Trophoblast cell (in vitro differentiated cells and primary cell): Measurements from ENCODE around the gene ZBTB7C.

Source experiments
- DNase-seq, 2 donors: peaks; one replicate each; pipeline ENCODE4 v3.0.0-alpha.2; 2016
- H2AFZ ChIP-seq: 2 replicates; pipeline ENCODE4 v1.6.1; 2013; ENCODE audit warnings: low read length, moderate library complexity, mild to moderate bottlenecking; ENCODE audit not compliant: insufficient read depth, poor library complexity
- H2AK5ac ChIP-seq: 2 replicates; pipeline ENCODE4 v1.6.1; 2013; ENCODE audit warnings: mild to moderate bottlenecking, low read length
- H2BK120ac ChIP-seq: 2 replicates; pipeline ENCODE4 v1.6.1; 2013; ENCODE audit warnings: low read length, mild to moderate bottlenecking, moderate library complexity; ENCODE audit not compliant: insufficient read depth, poor library complexity
- H2BK12ac ChIP-seq: 2 replicates; pipeline ENCODE4 v1.6.1; 2013; ENCODE audit warnings: mild to moderate bottlenecking, low read length, moderate library complexity
- H2BK5ac ChIP-seq: 2 replicates; pipeline ENCODE4 v1.6.1; 2013; ENCODE audit warnings: low read length, low read depth, moderate library complexity, mild to moderate bottlenecking; ENCODE audit not compliant: poor library complexity
- H3K14ac ChIP-seq: 2 replicates; pipeline ENCODE4 v1.6.1; 2013; ENCODE audit warnings: mild to moderate bottlenecking, low read length
- H3K18ac ChIP-seq: 2 replicates; pipeline ENCODE4 v1.6.1; 2013; ENCODE audit warnings: mild to moderate bottlenecking, low read length
- H3K23ac ChIP-seq: 2 replicates; pipeline ENCODE4 v1.6.1; 2013; ENCODE audit warnings: low read length
- H3K27ac ChIP-seq: 2 replicates; pipeline ENCODE4 v1.5.1; 2013; ENCODE audit warnings: low read depth, mild to moderate bottlenecking, inconsistent platforms, low read length, moderate library complexity
- H3K27me3 ChIP-seq: 2 replicates; pipeline ENCODE4 v1.6.1; 2013; ENCODE audit warnings: inconsistent platforms, mild to moderate bottlenecking, low read length, moderate library complexity; ENCODE audit not compliant: insufficient read depth
- H3K36me3 ChIP-seq, 2 experiments: 1 replicate in 1 of 2; 2 replicates in 1 of 2; pipeline ENCODE4 v1.6.1; 2013; ENCODE audit warnings: low read length in 2 of 2, mild to moderate bottlenecking in 2 of 2, moderate library complexity in 1 of 2; ENCODE audit not compliant: insufficient read depth in 2 of 2, control insufficient read depth in 1 of 2
- H3K4ac ChIP-seq: 2 replicates; pipeline ENCODE4 v1.6.1; 2013; ENCODE audit warnings: low read depth, mild to moderate bottlenecking, low read length, moderate library complexity
- H3K4me1 ChIP-seq, 2 experiments: 1 replicate in 1 of 2; 2 replicates in 1 of 2; pipeline ENCODE4 v1.6.1; 2013; ENCODE audit warnings: low read length in 2 of 2, mild to moderate bottlenecking in 2 of 2, moderate library complexity in 1 of 2; ENCODE audit not compliant: insufficient read depth in 2 of 2, control insufficient read depth in 1 of 2
- H3K4me2 ChIP-seq: 2 replicates; pipeline ENCODE4 v1.6.1; 2013; ENCODE audit warnings: inconsistent platforms, mild to moderate bottlenecking, low read length, moderate library complexity
- H3K4me3 ChIP-seq: 2 replicates; pipeline ENCODE4 v1.5.1; 2013; ENCODE audit warnings: mild to moderate bottlenecking, low read depth, low read length, inconsistent platforms
- H3K79me1 ChIP-seq: one replicate; pipeline ENCODE4 v1.6.1; 2013; ENCODE audit warnings: low read length
- H3K79me2 ChIP-seq: 2 replicates; pipeline ENCODE4 v1.6.1; 2013; ENCODE audit warnings: low read length, mild to moderate bottlenecking; ENCODE audit not compliant: control insufficient read depth, insufficient read depth, poor library complexity
- H3K9ac ChIP-seq: 2 replicates; pipeline ENCODE4 v1.6.1; 2013; ENCODE audit warnings: mild to moderate bottlenecking, low read length
- H3K9me3 ChIP-seq: 2 replicates; pipeline ENCODE4 v1.6.1; 2013; ENCODE audit warnings: low read depth, mild to moderate bottlenecking, control low read depth, inconsistent platforms, low read length; ENCODE audit not compliant: insufficient read depth
- H4K12ac ChIP-seq: 2 replicates; pipeline ENCODE4 v1.6.1; 2013; ENCODE audit warnings: low read depth, mild to moderate bottlenecking, low read length, moderate library complexity
- H4K8ac ChIP-seq: 2 replicates; pipeline ENCODE4 v1.6.1; 2013; ENCODE audit warnings: low read depth, mild to moderate bottlenecking, low read length, moderate library complexity
- H4K91ac ChIP-seq: one replicate; pipeline ENCODE4 v1.6.1; 2013; ENCODE audit warnings: low read depth, mild to moderate bottlenecking, low read length, moderate library complexity
- WGBS: extraction: QIAGEN DNeasy Blood & Tissue Kit; methylation state at CpG from one replicate; pipeline ENCODE4 v1.1.7; 2013; ENCODE audit warnings: missing lambda C conversion rate; ENCODE audit not compliant: insufficient read length, insufficient coverage; ENCODE audit errors: extremely low coverage; 5-methylcytosine and 5-hydroxymethylcytosine counted together

ZBTB7C gene

DNA sequence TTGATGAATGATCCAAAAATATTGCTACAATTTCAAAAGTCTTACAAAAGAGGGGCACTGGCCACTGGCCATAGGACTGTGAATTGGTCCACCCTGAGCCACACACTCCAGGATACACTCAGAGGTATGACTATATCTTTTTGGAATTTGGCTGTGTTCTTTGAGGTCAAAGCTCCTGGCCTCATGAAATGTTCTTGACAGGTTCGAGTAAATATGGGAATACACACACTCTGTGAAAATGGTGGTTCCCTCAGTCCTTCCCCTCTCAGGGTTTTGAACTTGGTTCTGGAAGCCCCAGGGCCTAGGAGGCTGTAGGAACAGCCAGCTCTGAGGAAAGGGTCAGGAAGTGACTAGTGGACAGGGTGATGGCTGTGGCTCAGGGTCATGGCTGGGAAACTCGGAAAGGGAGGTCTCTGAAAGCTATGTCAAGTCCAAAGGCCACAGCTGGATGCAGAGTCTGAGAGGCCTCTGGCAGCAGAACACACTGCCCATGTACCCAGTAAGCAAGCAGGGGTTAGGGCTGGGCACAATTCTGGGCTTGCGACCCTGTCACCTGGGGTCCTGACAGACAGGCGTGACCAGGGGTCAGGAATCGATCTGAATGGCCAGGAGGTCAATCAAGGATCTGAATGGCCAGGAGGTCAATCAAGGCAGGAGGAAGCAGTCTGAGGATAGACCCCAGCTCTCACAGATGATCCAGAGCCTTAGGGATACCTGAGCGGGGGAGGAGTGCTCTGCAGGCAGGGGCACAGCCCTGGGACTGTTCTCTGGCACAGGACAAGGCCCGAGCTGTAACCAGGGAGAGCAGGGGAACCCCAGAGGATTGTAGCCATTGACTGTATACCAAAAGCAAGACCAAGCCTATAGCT is 255.3 kb downstream of the ZBTB7C start:
- Histone ChIP-seq H2BK5ac (no peak overlapping the region), H3K79me1 (peaks cover 5% of the 10 kb centered on the region), H2AFZ (no peak overlapping the region), H3K4me2 (no peak overlapping the region), H3K27ac (no peak overlapping the region), H3K18ac (no peak overlapping the region), H4K91ac (peak overlapping the region; percentile 16), H3K36me3 (no peaks in the 10 kb centered on the region), H3K79me2 (no peaks in the 10 kb centered on the region), H2BK120ac (peak overlapping the region; percentile 20), H3K4ac (no peak overlapping the region), H4K8ac (no peak overlapping the region), H2BK12ac (peak overlapping the region; percentile 7), H3K27me3 (no peaks in the 10 kb centered on the region), H3K4me3 (no peak overlapping the region), H3K14ac (no peak overlapping the region), H3K9me3 (no peaks in the 10 kb centered on the region), H3K4me1 (peaks cover 15 to 25% of the 10 kb centered on the region in 2 experiments), H4K12ac (no peak overlapping the region), H3K23ac (no peak overlapping the region), H2AK5ac (peak overlapping the region; percentile 52), H3K9ac (no peak overlapping the region)
- WGBS = no CpG with 5 or more reads among the region's 7 CpGs
- DNase-seq = peak; percentile 30 to 73

DNA sequence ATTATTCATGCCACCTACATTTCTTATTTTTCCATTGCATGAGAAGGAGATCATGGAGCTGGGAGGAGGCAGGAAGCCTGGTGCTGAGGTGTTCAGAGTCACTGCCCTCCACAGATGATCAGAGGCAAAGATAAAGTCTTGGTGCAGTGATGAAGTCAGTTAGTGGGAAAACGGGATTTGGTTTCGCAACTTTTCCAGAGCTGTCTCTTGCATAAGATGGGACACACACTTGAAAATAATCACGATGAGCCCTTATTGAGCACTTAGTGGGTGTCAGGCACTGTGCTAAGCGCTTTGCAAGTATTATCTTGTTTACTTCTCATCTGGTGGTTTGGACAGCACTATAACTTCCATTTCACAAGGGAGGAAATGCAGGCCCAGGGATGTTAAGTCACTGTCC is 256.6 kb downstream of the ZBTB7C start:
- Histone ChIP-seq H4K91ac (no peak overlapping the region), H2AK5ac (no peak overlapping the region), H3K14ac (no peak overlapping the region), H3K4me3 (no peak overlapping the region), H2BK5ac (no peak overlapping the region), H3K4ac (no peak overlapping the region), H2BK120ac (no peak overlapping the region), H3K36me3 (no peaks in the 10 kb centered on the region), H3K79me1 (peaks cover 5% of the 10 kb centered on the region), H3K9me3 (no peaks in the 10 kb centered on the region), H3K23ac (no peak overlapping the region), H3K79me2 (no peaks in the 10 kb centered on the region), H3K27ac (no peak overlapping the region), H3K4me2 (no peak overlapping the region), H2BK12ac (no peak overlapping the region), H2AFZ (no peak overlapping the region), H3K9ac (no peak overlapping the region), H4K12ac (no peak overlapping the region), H3K4me1 (peaks cover 15 to 25% of the 10 kb centered on the region in 2 experiments), H3K27me3 (no peaks in the 10 kb centered on the region), H3K18ac (no peak overlapping the region), H4K8ac (no peak overlapping the region)
- peak; percentile 89 to 97 for DNase-seq
- no CpG with 5 or more reads among the region's 4 CpGs for WGBS

DNA sequence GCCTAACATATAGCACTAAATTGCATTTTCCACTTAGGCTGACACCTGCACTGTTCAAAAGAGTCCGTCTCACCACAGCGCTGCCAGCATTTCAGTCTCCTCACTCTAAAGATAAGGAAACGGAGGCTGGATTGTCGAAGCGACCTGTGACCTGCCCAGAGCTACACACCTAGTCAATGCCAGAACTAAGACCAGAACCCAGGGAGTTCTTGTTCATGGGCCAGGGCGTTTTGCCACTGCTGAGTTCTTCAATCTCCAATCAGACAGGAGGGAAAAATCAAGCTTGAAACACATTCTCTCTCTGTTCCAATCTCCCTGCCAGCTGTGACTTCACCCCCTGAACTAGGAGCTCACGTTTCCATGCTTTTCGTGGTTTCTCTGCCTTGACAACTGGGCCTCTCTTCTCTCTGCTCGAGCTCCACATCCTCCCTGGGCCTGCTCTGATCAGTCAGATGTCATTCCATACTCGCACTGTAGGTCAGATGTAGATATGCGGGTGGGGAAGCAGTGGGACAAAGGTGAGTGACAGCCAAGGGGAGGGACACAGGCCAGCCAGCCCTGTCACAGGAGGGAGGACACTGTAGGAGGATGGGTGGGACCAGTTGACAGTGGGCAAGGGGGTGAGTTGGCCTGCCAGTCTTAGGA is 257.6 kb downstream of the ZBTB7C start:
- Histone ChIP-seq H3K79me2 (no peaks in the 10 kb centered on the region), H2BK120ac (peak overlapping the region; percentile 2), H2BK12ac (no peak overlapping the region), H3K18ac (no peak overlapping the region), H3K27me3 (no peaks in the 10 kb centered on the region), H2AK5ac (no peak overlapping the region), H4K8ac (no peak overlapping the region), H2AFZ (no peak overlapping the region), H3K4me2 (no peak overlapping the region), H3K27ac (peak overlapping the region; percentile 18), H3K9ac (no peak overlapping the region), H3K23ac (no peak overlapping the region), H3K14ac (no peak overlapping the region), H3K4ac (no peak overlapping the region), H3K4me1 (peaks cover 15 to 25% of the 10 kb centered on the region in 2 experiments), H3K4me3 (no peak overlapping the region), H2BK5ac (no peak overlapping the region), H3K9me3 (no peaks in the 10 kb centered on the region), H4K91ac (peak overlapping the region; percentile 16), H3K36me3 (no peaks in the 10 kb centered on the region), H3K79me1 (peaks cover 5% of the 10 kb centered on the region), H4K12ac (no peak overlapping the region)
- no CpG with 5 or more reads among the region's 11 CpGs for WGBS
- peak; percentile 56 to 81 for DNase-seq

DNA sequence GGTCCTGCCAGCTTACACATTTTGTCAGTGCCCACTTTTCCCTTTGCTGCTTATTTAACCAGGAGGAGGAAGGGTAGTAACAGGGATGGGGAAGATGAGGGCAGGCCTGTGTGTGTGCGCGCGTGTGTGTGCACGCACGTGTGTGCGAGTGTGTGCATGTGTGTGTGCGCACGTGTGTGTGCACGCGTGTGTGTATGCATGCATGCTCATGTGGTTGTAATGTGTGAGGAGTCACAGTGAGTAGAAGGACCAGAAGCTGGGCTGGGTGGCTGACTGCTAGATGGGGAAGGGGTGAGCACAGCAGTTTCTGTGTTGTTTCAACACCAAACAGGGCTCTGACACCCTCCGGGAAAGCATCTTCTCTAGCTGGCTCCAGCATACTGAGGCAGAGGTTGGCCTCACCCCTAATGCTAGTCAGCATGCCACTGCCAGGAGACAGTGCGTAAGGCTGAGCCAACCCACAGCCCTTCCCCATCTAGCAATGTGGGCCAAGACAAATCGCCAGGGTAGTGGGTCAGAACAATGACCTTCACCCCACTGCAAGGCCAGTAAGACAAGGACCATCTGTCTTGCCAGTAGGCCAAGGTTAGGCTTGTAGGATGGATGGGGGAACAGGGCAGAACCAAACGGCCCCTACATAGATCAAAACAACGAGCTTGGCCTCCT is 260.0 kb downstream of the ZBTB7C start:
- DNase-seq = peak in 1 of 2 donors; percentile 27
- Histone ChIP-seq H3K27me3 (no peaks in the 10 kb centered on the region), H4K8ac (no peak overlapping the region), H3K4me2 (no peak overlapping the region), H3K9ac (no peak overlapping the region), H3K4me3 (no peak overlapping the region), H3K79me1 (peaks cover 7% of the 10 kb centered on the region), H2AK5ac (no peak overlapping the region), H2BK12ac (no peak overlapping the region), H3K18ac (no peak overlapping the region), H3K23ac (no peak overlapping the region), H3K36me3 (no peaks in the 10 kb centered on the region), H2AFZ (no peak overlapping the region), H4K12ac (no peak overlapping the region), H3K4ac (no peak overlapping the region), H3K79me2 (no peaks in the 10 kb centered on the region), H3K14ac (no peak overlapping the region), H2BK5ac (no peak overlapping the region), H4K91ac (no peak overlapping the region), H3K27ac (no peak overlapping the region), H2BK120ac (no peak overlapping the region), H3K4me1 (peaks cover 14 to 24% of the 10 kb centered on the region in 2 experiments), H3K9me3 (no peaks in the 10 kb centered on the region)
- whole genome bisulfite sequencing = no CpG with 5 or more reads among the region's 15 CpGs
